ENCODE data around the gene OR10G3. TPM values are rescaled to one million over a fixed set of nuclear protein-coding genes. Genes with fewer than 3 reads are reported as not detected.

OR10G3 gene
- total RNA-seq, 1 experiment from 2014 or later, result not detected

- ChIA-PET POLR2A (interaction anchor here (0.6 to 1.1 kb wide), 2 partner anchors 10 to 16 kb away, joined by 3 to 4 read pairs; partner anchors contain the start of gene METTL3), CTCF (interaction anchor here (0.6 to 1.1 kb wide), 4 partner anchors 8 to 459 kb away, joined by 4 to 9 read pairs (median 4); no protein-coding TSS in a partner anchor)
- Histone ChIP-seq H3K27me3 (ENCODE audit: control insufficient read depth, insufficient read depth, low read length) (no peaks in the 10 kb centered on the region), H3K27ac (ENCODE audit: low read length) (no peak overlapping the region), H3K4me3 (ENCODE audit: low read depth in 2 of 2, low read length in 2 of 2) (peak overlapping the region; percentile 48 to 53), H3K4me1 (ENCODE audit: control insufficient read depth, insufficient read depth, low read length) (no peaks in the 10 kb centered on the region), H3K9me3 (ENCODE audit: control insufficient read depth, insufficient read depth, low read depth, low read length) (no peaks in the 10 kb centered on the region), H3K36me3 (ENCODE audit: control insufficient read depth, insufficient read depth, low read length) (no peaks in the 10 kb centered on the region)
- no TSS peak for BruUV-seq (replicated peaks)
- in situ Hi-C loops (cut with HindIII; ENCODE audit: low pct_unique_long_range_greater_than_20kb, low sequenced_read_pairs) (no loop called here), intact Hi-C loops (cut with micrococcal nuclease; ENCODE audit: unreplicated experiment) (no loop called here)
- DNase-seq (ENCODE audit: low read depth, low spot score) (no peak), ATAC-seq (no peak)
- TF ChIP-seq CTCF (IDR thresholded peaks at IDR 0.05), result no peak
- TF ChIP-seq SIN3A (IDR thresholded peaks at IDR 0.05; ENCODE audit: borderline replicate concordance, insufficient read depth, low read depth, low read length), result no peak
- no peak for TF ChIP-seq REST (IDR thresholded peaks at IDR 0.05; ENCODE audit: insufficient read depth in 1 of 2, low read depth in 2 of 2, low read length in 1 of 2)
Observed at GRCh38 chr14:21526672-21527317, 53.1 kb downstream of the OR10G3 start.

- Histone ChIP-seq H3K36me3 (ENCODE audit: control insufficient read depth, insufficient read depth, low read length) (no peaks in the 10 kb centered on the region), H3K27ac (ENCODE audit: low read length) (no peak within 1 kb of the TSS), H3K9me3 (ENCODE audit: control insufficient read depth, insufficient read depth, low read depth, low read length) (no peaks in the 10 kb centered on the region), H3K4me3 (ENCODE audit: low read depth in 2 of 2, low read length in 2 of 2) (peak within 1 kb of the TSS; percentile 48 to 53), H3K4me1 (ENCODE audit: control insufficient read depth, insufficient read depth, low read length) (no peaks in the 10 kb centered on the region), H3K27me3 (ENCODE audit: control insufficient read depth, insufficient read depth, low read length) (no peaks in the 10 kb centered on the region)
- ATAC-seq (peak; percentile 76), DNase-seq (ENCODE audit: low read depth, low spot score) (no peak)
- ChIA-PET CTCF (interaction anchor here (0.6 to 1.1 kb wide), 4 partner anchors 9 to 460 kb away, joined by 4 to 9 read pairs (median 4); no protein-coding TSS in a partner anchor), POLR2A (interaction anchor here (0.6 to 1.1 kb wide), 3 partner anchors 9 to 407 kb away, joined by 3 to 16 read pairs (median 4); partner anchors contain the start of gene METTL3)
- TF ChIP-seq CTCF (IDR thresholded peaks at IDR 0.05) (no peak), SIN3A (IDR thresholded peaks at IDR 0.05; ENCODE audit: borderline replicate concordance, insufficient read depth, low read depth, low read length) (no peak), REST (IDR thresholded peaks at IDR 0.05; ENCODE audit: insufficient read depth in 1 of 2, low read depth in 2 of 2, low read length in 1 of 2) (no peak), POLR2AphosphoS5 (IDR thresholded peaks at IDR 0.05; ENCODE audit: low read depth, low read length) (no peak), TCF7L2 (IDR thresholded peaks at IDR 0.05; ENCODE audit: low read depth, low read length) (no peak)
- intact Hi-C loops (cut with micrococcal nuclease; ENCODE audit: unreplicated experiment), result no loop called here
- in situ Hi-C loops (cut with HindIII; ENCODE audit: low pct_unique_long_range_greater_than_20kb, low sequenced_read_pairs), result no loop called here
- no TSS peak for BruUV-seq (replicated peaks)
Observed at GRCh38 chr14:21525962-21526671, 53.8 kb downstream of the OR10G3 start, which contains the start of gene SALL2. SALL2 (minus strand) TSS chr14:21526346; CDS start chr14:21526127, 219 bp downstream.

Measured in Panc1 (cell line).